HG02973 (cell line): Measurements from ENCODE around the gene RNU1-1.
"Not testable (repeated sequence)": the region's sequence is repeated elsewhere in the genome, so short reads cannot be mapped to it uniquely, and the experiment has no call there.

Source experiments
- ATAC-seq: cut with Tn5 transposase; IDR thresholded peaks from one replicate; pipeline ENCODE4 v1.9.1; 2021; ENCODE audit warnings: moderate library complexity; ENCODE audit not compliant: unreplicated experiment

Gene RNU1-1

DNA sequence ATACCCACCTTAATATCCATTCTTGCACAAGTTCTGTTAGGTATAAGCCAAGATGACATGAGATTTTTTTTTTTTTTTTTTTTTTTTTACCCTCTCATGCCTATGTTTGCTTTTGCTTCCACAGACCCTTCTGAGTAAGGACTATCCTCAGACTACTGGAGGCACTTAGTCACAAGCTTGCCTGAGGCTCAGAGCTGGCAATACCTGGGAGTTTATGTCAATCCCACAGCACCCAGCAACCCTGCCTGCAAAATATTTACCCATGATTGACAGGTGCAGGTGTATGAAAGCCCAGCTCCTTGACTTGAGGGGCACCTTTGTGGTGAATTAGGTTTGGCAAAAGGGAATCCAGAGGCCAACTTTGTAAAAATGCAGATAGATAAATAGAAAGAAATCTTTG is 11.7 kb upstream of the RNU1-1 start:
- not testable (repeated sequence) for ATAC-seq

DNA sequence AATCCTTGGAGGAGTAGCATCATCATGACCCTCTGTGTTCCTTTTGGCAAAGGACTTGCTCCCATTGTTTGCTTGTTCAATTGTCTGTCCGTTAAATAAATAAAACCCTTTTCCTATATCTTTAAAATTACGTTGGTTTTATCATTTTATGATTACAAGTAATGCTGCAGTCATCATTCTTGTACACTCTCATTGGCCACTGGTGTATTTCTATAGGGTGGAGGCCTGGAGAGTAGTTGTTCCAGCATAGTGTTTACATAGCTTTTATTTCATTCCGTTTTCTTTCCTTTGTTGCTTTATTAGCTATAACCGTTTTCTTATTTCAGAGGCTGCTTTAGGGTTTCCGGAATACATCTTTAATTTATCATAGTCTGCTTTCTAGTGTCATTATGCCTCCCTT is 7.6 kb upstream of the RNU1-1 start:
- not testable (repeated sequence) for ATAC-seq

DNA sequence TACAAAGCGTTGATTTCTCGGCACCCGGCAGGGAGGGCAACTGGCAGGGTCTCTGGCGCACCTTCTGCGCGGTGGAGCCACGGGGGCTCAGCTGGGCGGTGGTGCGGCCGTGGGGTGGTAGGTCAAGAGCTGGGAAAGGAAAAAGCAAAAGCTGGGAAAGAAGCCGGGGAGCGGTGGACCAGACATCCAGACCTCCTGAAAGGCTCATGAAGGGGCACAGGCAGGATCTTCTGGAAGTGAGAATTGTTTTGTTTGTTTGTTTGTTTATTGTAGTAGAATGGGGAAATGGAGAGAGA is 7.2 kb upstream of the RNU1-1 start:
- ATAC-seq: no peak

DNA sequence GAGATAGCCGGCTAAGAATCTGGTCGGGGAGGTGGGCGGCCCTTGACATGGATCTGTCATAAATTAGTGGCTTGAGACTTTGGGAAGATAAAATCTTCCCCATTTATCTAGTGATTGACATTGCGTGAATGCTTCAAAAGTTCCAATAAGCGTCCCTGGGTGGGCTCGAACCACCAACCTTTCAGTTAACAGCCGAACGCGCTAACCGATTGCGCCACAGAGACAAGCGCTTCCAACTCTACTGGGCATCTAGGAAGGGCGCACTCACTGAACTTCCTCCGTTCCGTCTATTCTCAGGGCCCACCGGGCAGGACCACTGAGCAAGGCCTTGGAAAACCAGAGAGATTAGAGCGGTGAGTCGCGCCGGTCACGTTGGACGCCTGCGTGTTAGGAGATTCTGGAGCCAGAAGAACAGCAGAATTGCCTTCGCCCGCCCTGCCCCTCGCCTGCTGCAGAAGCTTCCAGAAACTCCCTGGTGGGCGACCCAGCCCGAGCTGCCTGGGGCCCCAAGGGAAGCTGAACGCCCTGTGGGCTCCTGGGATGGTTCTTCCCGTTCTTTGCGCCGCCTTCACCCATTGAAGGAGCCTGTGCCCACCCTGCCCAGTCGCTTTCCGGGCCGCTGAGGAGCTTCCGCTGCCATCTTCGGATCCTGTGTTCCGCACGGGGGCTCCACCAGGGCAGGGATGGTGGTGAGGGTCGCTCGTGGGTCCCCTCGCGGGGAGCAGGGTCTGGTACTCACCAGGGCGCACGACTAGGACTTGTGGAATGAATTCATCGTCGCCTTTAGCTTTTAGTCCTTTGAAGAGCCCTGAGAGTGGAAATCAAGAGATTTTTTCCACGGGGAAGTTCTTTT is 6.6 kb upstream of the RNU1-1 start:
- ATAC-seq: not testable (repeated sequence)

DNA sequence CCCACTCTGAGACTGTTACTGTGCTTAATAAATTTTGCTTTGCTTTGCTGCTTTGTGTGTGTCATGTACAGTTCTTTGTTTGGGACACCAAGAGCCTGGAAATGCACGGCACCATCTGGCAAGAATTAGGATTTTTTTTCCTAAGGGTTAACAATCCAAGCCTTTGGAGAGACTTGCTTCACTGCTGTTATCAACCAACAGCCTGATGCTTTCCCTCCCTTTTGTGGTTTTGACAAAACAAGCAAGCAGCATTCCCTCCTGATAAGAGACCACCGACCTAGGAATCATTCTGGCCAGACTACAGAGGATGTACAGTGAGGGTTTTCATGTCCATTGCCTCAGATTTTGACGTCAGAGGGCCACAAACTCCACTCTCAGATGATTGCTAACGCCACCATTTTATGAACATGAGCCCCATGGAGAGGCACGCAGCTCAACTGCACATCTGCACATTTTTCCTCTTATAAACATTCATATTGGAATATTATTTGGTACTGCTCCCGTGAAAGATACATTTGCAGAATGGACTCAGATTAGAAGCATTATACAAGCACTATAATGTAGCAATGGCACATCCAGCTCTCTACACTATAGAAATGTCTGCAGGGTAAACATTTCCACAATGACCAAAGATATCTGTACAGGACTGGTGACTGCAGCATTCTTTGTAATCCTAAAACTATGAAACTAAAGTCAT is 5.3 kb upstream of the RNU1-1 start:
- ATAC-seq: not testable (repeated sequence)

DNA sequence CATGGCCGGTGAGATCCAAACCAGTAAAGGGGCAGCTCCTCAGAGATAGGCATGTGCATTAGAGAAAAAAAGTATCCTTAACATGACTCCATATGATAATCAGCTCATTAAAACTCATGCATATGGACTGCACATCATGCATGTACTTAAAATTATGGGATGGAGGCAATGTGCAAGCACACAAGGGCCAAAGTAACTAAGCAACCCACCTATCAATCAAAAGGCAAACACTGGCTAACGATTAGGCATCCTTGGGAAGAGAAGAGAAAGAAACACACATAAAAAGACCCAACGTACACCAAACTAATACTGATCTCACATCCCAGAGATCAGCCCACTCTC is 4.8 kb upstream of the RNU1-1 start:
- not testable (repeated sequence) for ATAC-seq

DNA sequence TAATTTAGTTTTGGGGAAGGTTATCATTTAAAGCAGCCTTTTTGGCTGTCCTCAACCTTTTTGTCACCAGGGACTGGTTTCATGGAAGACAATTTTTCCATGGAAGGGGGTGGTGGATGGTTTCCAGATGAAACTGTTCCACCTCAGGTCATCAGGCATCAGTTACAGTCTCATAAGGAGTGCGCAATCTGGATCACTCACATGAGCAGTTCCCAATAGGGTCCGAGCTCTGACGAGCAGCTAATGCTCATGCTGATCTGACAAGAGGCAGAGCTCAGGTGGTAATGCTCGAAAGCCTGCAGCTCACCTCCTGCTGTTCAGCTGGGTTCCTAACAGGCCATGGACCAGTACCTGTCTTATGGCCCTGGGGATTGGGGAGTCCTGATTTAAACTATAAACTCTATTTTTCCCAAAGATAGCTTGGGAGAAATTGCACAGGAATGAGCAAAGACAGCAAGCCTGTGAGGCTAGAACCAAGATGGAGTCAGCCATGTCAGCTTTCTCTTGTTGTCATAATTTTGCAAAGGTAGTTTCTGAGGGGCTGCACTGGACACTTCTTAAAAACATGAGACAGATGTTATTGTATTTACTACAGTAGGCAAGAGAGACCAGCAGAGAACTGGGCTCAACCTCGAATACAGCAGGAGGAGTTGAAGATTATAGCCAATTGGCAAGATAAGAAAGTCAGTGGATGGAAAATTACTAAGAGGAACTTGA is 2.8 kb upstream of the RNU1-1 start:
- ATAC-seq: not testable (repeated sequence)

DNA sequence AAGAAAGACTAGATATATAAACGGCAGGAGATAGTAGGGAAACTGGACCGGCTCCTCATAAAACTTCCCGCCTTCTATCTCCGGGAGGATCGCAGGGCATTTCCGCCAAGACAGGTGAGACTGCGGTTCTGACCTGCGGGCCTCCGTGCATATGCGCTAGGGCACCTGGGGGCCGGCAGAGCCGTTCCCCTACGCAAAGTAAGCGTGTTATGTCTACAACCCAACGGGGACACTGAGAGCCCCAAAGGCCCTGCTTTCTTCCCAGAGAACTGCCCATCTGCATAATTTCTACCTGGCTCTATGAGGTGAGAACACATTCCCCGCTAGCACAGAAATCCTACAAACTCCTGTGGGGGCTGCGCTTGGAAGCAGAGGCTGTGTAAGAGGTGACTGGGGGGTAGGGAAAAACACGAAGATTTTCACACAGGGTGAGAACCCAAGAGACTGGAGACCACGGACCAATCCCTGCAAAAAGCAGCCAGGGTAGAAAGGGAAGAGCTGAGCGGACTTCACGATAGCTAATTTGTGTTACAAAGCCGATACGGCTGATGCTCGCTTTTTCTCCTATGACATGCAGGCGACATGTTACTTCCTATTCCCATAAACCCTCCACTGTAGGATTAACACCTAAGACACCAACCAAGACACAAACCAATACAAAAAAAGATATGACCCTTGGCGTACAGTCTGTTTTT is 526 bp downstream of the RNU1-1 start:
- peak; percentile 92 for ATAC-seq

DNA sequence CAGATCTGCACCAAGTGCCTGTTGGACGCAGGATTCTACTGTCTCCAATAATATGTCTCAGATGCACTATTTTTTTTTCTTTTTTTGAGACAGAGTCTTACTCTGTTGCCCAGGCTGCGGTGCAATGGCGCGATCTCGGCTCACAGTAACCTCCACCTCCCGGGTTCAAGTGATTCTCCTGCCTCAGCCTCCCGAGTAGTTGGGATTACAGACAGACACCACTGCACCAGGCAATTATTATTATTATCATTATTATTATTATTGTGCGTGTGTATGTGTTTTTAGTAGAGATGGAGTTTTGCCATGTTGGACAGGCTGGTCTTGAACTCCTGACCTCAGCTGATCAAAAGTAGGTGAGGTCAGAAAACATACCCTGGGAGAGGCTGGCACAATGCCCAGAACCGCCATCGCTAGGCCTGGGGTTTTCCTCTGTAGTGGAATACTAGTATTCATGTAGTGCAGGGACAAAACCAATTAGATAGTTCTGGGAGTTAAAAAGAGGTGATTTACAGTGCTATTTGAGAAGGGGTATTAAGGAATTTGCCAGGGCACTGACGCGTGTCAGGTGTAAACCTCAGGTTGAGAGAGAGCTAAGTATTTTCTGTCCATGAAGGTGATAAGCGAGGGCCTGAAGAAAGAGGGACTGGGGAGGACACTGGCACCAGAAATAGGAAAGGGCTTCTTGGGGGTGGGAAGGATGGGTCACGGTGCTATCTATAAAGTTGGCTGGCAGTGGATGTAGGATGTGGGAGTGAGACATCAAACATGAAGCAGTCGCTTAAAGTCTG is 1.3 kb downstream of the RNU1-1 start:
- ATAC-seq: not testable (repeated sequence)

DNA sequence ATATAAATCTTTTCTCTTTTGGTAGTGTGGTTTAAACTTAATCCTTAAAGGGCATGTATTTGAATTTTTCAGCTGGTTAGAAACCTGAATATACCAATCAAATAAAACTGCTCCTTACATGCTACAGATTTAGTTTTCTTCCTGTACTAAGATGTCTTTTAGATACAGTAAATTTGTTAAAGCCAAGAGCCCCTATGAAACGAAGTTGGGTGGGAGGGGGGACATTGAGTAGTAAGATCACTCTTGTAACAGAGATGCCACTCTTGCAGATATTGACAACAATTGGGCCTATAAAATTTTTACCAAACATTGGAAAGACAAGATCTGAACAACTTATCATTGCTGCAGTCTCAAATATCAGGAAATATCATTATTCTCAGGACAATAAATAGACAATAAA is 2.2 kb downstream of the RNU1-1 start:
- not testable (repeated sequence) for ATAC-seq

DNA sequence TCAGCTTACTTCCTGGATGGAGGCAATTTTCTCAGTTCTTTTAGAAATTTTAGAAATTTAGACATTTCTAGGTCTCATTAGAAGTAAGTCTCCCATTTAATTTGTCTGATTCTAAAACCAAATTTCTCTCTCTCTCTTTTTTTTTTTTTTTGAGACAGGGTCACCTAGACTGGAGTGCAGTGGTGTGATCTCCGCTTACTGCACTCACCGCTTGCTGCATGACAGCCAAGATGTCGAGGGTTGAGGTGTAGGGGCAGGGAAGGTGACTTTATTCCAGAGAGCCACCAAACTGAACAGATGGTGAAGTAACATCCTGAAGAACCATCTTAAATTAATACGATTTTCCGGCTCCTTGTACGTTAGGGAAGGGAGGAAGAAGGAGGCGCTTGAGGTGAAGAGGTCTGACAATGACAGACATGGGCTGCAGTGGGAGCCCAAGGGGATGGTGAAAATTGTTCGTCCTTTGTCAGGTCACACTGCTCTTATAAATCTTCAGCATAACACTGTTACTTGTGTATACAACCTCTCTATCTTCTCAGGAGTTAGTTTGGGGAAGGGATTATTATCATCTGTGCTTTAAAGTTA is 5.1 kb downstream of the RNU1-1 start:
- not testable (repeated sequence) for ATAC-seq

DNA sequence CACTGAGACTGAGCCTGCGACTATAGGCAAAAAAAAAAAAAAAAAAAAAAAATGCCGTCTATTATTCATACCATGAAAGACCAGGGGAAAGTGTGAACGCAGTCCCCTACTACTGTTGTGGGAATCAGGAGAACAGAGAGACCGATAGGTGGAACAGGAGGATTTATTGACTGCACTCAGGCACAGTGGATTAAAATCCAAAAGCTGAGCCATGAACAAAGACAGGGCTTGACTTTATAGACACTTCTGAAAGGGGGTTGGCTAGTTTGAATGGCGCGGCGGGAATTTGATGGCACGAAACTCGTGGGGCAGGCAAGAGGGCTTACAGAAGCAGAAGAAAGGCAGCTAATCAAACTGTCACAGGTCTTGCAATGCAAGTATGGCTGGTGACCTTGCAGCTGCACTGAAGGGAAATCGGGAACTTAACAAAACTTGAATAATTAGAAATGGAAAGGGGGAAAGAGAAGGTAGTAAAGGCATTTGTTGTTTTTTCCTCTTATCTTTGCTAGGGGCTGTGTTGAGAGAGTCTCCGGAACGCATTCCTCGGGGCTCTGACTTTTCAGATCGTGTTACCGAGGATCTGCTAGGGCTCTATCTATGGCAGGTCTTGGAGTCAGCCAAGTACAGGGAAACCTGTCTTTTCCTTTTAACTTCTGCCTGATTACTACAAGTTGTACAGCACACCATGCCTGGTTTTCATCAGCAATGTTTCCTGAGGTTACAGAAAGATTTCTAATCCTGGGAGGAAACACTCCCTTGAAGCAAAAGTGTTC is 7.5 kb downstream of the RNU1-1 start:
- ATAC-seq: not testable (repeated sequence)

DNA sequence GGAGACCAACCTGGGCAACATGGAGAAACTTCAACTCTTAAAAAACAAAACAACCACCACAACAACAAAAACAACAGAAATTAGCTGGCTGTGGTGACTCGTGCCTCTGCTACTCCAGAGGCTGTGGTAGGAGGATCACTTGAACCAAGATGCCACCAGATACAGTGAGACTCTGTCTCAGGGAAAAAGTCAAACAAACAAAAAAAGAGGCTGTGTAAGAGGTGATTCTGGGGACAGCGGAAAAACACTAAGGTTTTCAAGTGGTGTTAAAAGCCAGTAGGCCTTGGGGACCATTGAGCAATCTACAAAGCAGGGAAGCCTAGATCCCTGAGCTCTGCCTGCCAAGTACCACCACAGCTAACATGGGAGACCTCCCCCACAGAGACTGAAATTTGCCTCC is 8.2 kb downstream of the RNU1-1 start:
- not testable (repeated sequence) for ATAC-seq

DNA sequence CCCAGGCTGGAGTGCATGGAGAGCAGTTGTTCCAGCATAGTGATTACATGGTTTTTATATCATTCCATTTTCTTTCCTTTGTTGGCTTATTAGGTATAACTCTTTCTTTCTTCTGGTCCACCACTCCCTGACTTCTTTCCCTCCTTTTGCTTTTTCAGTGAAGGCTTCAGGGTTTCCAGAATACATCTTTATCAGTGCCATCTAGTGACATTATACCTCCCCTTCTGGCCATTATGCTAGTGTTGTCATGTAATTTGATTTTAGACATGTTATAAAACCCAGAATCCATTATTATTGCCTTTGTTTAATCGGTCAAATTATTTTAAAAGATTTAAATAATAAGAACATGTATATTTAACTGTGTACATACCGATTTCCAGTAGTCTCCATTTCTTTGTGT is 10.6 kb downstream of the RNU1-1 start:
- ATAC-seq: no peak

DNA sequence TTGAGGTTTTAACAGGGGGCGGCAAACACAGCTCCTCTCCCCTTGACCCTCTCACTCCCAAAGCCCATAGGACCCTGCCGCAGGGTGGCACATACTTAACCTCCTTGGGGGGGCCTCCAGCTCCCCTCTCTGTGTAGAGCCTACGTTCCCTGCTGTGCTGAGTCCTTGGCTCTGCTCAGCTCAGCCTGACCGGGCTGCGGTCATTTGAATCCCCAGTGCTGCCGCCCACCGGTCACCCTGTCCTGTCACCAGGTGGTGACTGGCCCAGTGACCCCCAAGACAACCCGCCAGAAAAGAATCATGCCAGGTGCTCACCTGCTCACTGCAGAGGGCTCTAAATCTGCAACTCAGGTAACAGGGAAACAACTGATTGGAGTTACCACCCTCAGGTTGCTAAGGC is 12.6 kb downstream of the RNU1-1 start:
- not testable (repeated sequence) for ATAC-seq

DNA sequence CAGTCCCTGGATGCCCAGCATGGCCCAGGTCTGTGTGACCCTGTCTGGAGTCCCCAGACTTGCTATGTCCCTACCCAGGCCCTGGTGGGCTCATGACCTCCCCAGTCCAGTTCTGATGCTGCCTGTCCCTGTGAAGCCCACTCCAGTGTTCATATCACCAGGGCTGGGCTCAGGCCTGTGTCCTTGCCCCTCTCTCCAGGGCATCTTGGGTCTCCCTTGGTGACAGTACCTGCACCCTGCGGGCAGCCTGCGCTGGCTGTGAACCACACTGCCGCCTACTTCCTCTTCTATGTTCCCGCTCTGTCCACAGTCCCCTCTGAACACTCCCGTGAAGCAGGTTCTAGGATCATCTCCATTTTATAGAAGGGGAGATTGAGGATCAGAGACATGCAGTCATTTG is 13.1 kb downstream of the RNU1-1 start:
- ATAC-seq: not testable (repeated sequence)

DNA sequence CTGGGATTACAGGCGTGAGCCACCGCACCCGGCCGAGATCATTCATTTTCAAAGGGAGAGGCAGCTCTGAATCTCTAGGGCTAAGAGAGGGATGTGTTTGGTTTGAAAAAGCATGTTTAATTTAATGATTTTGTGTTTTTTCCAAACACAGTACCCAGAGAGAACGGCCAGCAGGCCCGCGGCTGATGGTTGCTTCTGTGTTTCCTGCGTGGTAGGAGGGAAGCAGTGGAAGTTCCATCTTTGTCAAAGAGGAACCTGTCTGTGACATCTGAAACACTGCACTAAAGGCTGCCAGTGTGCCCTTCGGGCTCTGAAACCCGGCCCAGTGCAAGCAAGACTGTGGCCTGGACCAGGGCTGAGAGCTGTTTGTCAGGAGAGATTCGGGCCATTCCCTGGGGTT is 13.6 kb downstream of the RNU1-1 start:
- ATAC-seq: not testable (repeated sequence)

DNA sequence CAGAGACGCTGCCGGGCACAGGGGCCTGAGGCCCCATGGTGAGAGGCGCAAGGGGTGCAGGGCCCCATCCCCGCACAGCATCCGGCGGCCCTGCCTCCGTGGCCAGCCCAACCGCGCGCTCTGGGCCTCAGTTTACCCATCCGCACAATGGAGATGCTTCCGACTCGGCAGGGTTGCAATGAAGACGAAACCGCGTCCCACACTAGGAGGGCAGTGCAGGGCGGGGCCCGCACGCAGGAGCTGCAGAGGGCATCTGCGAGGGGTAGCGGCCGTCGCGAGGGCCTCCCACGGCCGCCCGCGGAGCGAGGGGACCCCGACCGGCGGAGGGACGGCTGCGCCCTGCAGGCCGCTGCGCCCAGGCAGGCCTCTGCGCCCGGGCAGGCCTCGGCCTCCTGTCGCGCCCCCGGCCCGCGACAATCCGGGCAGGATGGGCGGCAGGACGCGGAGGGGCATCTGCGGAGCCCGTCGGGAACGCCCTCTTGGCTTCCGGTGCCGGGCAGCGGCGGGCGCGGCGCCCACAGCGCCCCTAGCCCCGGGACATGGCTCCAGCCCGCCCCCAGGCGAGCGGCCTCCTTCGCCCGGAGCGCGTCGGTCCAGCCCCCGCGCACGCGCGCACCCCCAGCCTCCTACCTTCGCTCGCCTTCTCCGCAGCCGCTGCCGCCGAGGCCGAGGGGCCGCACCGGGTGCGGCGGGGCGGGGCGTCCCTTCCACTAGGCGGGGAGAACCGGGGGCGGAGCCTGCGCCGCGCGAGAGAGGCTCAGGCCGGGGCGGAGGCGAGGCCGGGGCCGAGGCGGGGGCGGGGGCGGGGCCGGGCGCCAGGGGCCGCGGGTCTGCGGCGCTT is 15.3 kb downstream of the RNU1-1 start:
- ATAC-seq: peak; percentile 82
